Panc1 (cell line): ENCODE measurements around the gene RUNX3. TPM values are rescaled to one million over a fixed set of nuclear protein-coding genes. Genes with fewer than 3 reads are reported as not detected.

ENCODE experiments used
- ATAC-seq: fragments of 200-7000 bp; cut with Tn5 transposase; 2 replicates; pipeline ENCODE4 v1.9.1; 2020; ENCODE audit warnings: mild to moderate bottlenecking, moderate library complexity
- BruUV-seq: library from RNA; stranded (reverse); fragments of 400-500 nt; replicated peaks from 2 replicates; lab custom pipeline; 2021; lab: Mats Ljungman, UMichigan
- CTCF ChIA-PET: fragments of 300-600 bp; sonication (Branson Sonifier 250); formaldehyde crosslinking; loops from one replicate; lab custom pipeline; 2022; ENCODE audit warnings: antibody characterized with exemption; lab: Charles Lee
- POLR2A ChIA-PET: fragments of 300-600 bp; sonication (Branson Sonifier 250); formaldehyde crosslinking; loops from one replicate; lab custom pipeline; 2022; ENCODE audit warnings: antibody characterized with exemption; lab: Charles Lee
- DNase-seq: peaks from one replicate; pipeline ENCODE4 v3.0.0-alpha.2; 2010; ENCODE audit warnings: low read depth, low spot score
- H3K27ac ChIP-seq: 2 replicates; pipeline ENCODE4 v1.5.1; 2011; ENCODE audit warnings: mild to moderate bottlenecking, low read length, inconsistent platforms
- H3K27me3 ChIP-seq: fragments of 200-500 bp; sonication (Bioruptor generic); 2 replicates; pipeline ENCODE4 v1.6.0; 2014; ENCODE audit warnings: low read length, inconsistent platforms; ENCODE audit not compliant: control insufficient read depth, insufficient read depth
- H3K36me3 ChIP-seq: fragments of 200-500 bp; sonication (Bioruptor generic); 2 replicates; pipeline ENCODE4 v1.5.1; 2014; ENCODE audit warnings: inconsistent platforms, mild to moderate bottlenecking, low read length, moderate library complexity; ENCODE audit not compliant: control insufficient read depth, insufficient read depth
- H3K4me1 ChIP-seq: 2 replicates; pipeline ENCODE4 v1.5.1; 2011; ENCODE audit warnings: inconsistent platforms, mild to moderate bottlenecking, low read length, moderate library complexity; ENCODE audit not compliant: control insufficient read depth, insufficient read depth
- H3K4me3 ChIP-seq, 2 experiments: 2 replicates each; pipeline ENCODE4 v1.5.1; 2011 to 2012; ENCODE audit warnings: low read depth in 2 of 2, low read length in 2 of 2, mild to moderate bottlenecking in 2 of 2, inconsistent platforms in 1 of 2, moderate library complexity in 1 of 2
- H3K9me3 ChIP-seq: fragments of 200-500 bp; sonication (Bioruptor generic); 2 replicates; pipeline ENCODE4 v1.5.1; 2014; ENCODE audit warnings: low read depth, mild to moderate bottlenecking, inconsistent platforms, low read length, moderate library complexity; ENCODE audit not compliant: control insufficient read depth, insufficient read depth
- CTCF ChIP-seq: fragments of 450-650 bp; IDR thresholded peaks from 2 replicates; pipeline ENCODE4 v1.5.1; 2017; ENCODE audit warnings: mild to moderate bottlenecking
- POLR2AphosphoS5 ChIP-seq: IDR thresholded peaks from 2 replicates; pipeline ENCODE4 v1.6.1; 2012; ENCODE audit warnings: mild to moderate bottlenecking, low read depth, low read length, moderate library complexity
- REST ChIP-seq, 2 experiments: IDR thresholded peaks; 2 replicates each; pipeline ENCODE4 v1.6.1; 2011 to 2012; ENCODE audit warnings: low read depth in 2 of 2, control low read depth in 1 of 2, low read length in 1 of 2, mild to moderate bottlenecking in 1 of 2, moderate library complexity in 1 of 2; ENCODE audit not compliant: insufficient read depth in 1 of 2
- SIN3A ChIP-seq: IDR thresholded peaks from 2 replicates; pipeline ENCODE4 v1.6.1; 2012; ENCODE audit warnings: low read depth, mild to moderate bottlenecking, low read length, moderate library complexity, borderline replicate concordance; ENCODE audit not compliant: insufficient read depth
- TCF7L2 ChIP-seq: IDR thresholded peaks from 2 replicates; pipeline ENCODE4 v1.6.1; 2011; ENCODE audit warnings: mild to moderate bottlenecking, low read depth, low read length, inconsistent platforms
- in situ Hi-C: cut with HindIII; loops from 2 replicates; pipeline ENCODE4 v1.10.0; 2016; ENCODE audit warnings: low sequenced_read_pairs, low pct_unique_long_range_greater_than_20kb
- intact Hi-C: fragments of 100-400 bp; cut with micrococcal nuclease; formaldehyde crosslinking; loops from one replicate; pipeline ENCODE4 v1.10.0; 2022; ENCODE audit not compliant: unreplicated experiment
- total RNA-seq: library from RNA; stranded (reverse); gene quantifications from one replicate; pipeline ENCODE4 v1.2.1, GENCODE V29; 2021; ENCODE audit not compliant: unreplicated experiment

The RUNX3 gene
- total RNA-seq, 1 experiment from 2014 or later: 0.10 TPM

- BruUV-seq: no TSS peak
- Histone ChIP-seq H3K4me1 (no peaks in the 10 kb centered on the region), H3K4me3 (no peak overlapping the region), H3K27me3 (peaks cover 3% of the 10 kb centered on the region; the same call in 1 of the 2 replicates), H3K36me3 (no peaks in the 10 kb centered on the region), H3K27ac (no peak overlapping the region), H3K9me3 (no peaks in the 10 kb centered on the region)
- POLR2A ChIA-PET: no interaction called here
- CTCF ChIA-PET: no interaction called here
- ATAC-seq (no peak), DNase-seq (no peak)
- TF ChIP-seq POLR2AphosphoS5 (no peak), SIN3A (no peak), REST (IDR thresholded peaks at IDR 0.05; ENCODE audit: insufficient read depth in 1 of 2, low read depth in 2 of 2, low read length in 1 of 2) (no peak), TCF7L2 (no peak), CTCF (no peak)
- intact Hi-C loops: no loop called here
- in situ Hi-C loops: no loop called here
These were observed 41.0 kb downstream of the RUNX3 start for GRCh38 chr1:24888971-24889676.

GRCh38 chr1:24888061-24888970 lies 41.8 kb downstream of the RUNX3 start:
- no TSS peak for BruUV-seq
- Histone ChIP-seq H3K36me3 (no peaks in the 10 kb centered on the region), H3K27me3 (peaks cover 6% of the 10 kb centered on the region; the same call in 1 of the 2 replicates), H3K4me1 (no peaks in the 10 kb centered on the region), H3K9me3 (no peaks in the 10 kb centered on the region), H3K4me3 (no peak overlapping the region), H3K27ac (no peak overlapping the region)
- in situ Hi-C loops (no loop called here), intact Hi-C loops (no loop called here)
- TF ChIP-seq SIN3A (no peak), REST (IDR thresholded peaks at IDR 0.05; ENCODE audit: insufficient read depth in 1 of 2, low read depth in 2 of 2, low read length in 1 of 2) (no peak), TCF7L2 (no peak), POLR2AphosphoS5 (no peak), CTCF (no peak)
- ATAC-seq (no peak), DNase-seq (no peak)
- POLR2A ChIA-PET: no interaction called here
- CTCF ChIA-PET: interaction anchor here (0.7 kb wide), 1 partner anchor 10 kb away, joined by 3 read pairs; no protein-coding TSS in a partner anchor
